Tibial nerve (tissue), 4 donors: ENCODE data around the gene IL20RA. TPM values are rescaled to one million over a fixed set of nuclear protein-coding genes. Genes with fewer than 3 reads are reported as not detected.

Source experiments
- DNase-seq, 2 donors: peaks; one replicate each; pipeline ENCODE4 v3.0.0-alpha.2; 2019; ENCODE audit warnings: low spot score in 2 of 2
- H3K27ac ChIP-seq, 4 donors: fragments of 200-600 bp; sonication (generic) in 3 of 4; one replicate each; pipeline ENCODE4 v1.5.1; 2017 to 2019; ENCODE audit warnings: mild to moderate bottlenecking in 1 of 4
- H3K27me3 ChIP-seq, 2 donors: fragments of 200-600 bp; sonication (generic) in 1 of 2; one replicate each; pipeline versions ENCODE4 v1.5.1 to v1.6.0; 2017 to 2019
- H3K36me3 ChIP-seq, 3 donors: fragments of 200-600 bp; sonication (generic); one replicate each; pipeline ENCODE4 v1.5.1; 2018 to 2019
- H3K4me1 ChIP-seq, 4 donors: fragments of 200-600 bp; sonication (generic) in 3 of 4; one replicate each; pipeline ENCODE4 v1.5.1; 2017 to 2019
- H3K4me3 ChIP-seq, 4 donors: fragments of 200-600 bp; sonication (generic) in 3 of 4; one replicate each; pipeline ENCODE4 v1.5.1; 2017 to 2019; ENCODE audit warnings: mild to moderate bottlenecking in 1 of 4, moderate library complexity in 1 of 4
- H3K9me3 ChIP-seq, 4 donors: fragments of 200-600 bp; sonication (generic) in 3 of 4; one replicate each; pipeline ENCODE4 v1.5.1; 2017 to 2019
- EP300 ChIP-seq, 2 donors: sonication (generic); formaldehyde crosslinking; IDR thresholded peaks; one replicate each; pipeline ENCODE4 v1.6.1; 2017; ENCODE audit warnings: antibody characterized with exemption in 2 of 2, mild to moderate bottlenecking in 1 of 2
- POLR2A ChIP-seq, 2 donors: fragments of 450-650 bp; IDR thresholded peaks; one replicate each; pipeline ENCODE4 v1.6.1; 2017; ENCODE audit warnings: antibody characterized with exemption in 2 of 2, mild to moderate bottlenecking in 2 of 2, moderate library complexity in 2 of 2
- WGBS, 2 donors: methylation state at CpG; one replicate each; pipeline ENCODE4 v1.1.5; 2018; 5-methylcytosine and 5-hydroxymethylcytosine counted together
- total RNA-seq, 4 donors: library from RNA; depleted of rRNA; stranded (reverse); fragments of >200 nt; gene quantifications; one replicate each; pipeline ENCODE4 v1.1.0, GENCODE V29; 2016
- TF ChIP-seq, protein P1 (sequence below), 5 experiments: fragments of 200-600 bp in 3 of 5; fragments of 450-650 bp in 2 of 5; sonication (generic) in 3 of 5; IDR thresholded peaks; one replicate each; pipeline ENCODE4 v1.5.1; 2016 to 2019; ENCODE audit warnings: antibody characterized with exemption in 5 of 5, mild to moderate bottlenecking in 3 of 5, moderate library complexity in 2 of 5

Gene IL20RA, protein sequence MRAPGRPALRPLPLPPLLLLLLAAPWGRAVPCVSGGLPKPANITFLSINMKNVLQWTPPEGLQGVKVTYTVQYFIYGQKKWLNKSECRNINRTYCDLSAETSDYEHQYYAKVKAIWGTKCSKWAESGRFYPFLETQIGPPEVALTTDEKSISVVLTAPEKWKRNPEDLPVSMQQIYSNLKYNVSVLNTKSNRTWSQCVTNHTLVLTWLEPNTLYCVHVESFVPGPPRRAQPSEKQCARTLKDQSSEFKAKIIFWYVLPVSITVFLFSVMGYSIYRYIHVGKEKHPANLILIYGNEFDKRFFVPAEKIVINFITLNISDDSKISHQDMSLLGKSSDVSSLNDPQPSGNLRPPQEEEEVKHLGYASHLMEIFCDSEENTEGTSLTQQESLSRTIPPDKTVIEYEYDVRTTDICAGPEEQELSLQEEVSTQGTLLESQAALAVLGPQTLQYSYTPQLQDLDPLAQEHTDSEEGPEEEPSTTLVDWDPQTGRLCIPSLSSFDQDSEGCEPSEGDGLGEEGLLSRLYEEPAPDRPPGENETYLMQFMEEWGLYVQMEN
- total RNA-seq: 1 to 10 TPM in 3 of 4 donors, under 1 TPM in 1; 0.60 to 6.3 (median 2.8) TPM

DNA sequence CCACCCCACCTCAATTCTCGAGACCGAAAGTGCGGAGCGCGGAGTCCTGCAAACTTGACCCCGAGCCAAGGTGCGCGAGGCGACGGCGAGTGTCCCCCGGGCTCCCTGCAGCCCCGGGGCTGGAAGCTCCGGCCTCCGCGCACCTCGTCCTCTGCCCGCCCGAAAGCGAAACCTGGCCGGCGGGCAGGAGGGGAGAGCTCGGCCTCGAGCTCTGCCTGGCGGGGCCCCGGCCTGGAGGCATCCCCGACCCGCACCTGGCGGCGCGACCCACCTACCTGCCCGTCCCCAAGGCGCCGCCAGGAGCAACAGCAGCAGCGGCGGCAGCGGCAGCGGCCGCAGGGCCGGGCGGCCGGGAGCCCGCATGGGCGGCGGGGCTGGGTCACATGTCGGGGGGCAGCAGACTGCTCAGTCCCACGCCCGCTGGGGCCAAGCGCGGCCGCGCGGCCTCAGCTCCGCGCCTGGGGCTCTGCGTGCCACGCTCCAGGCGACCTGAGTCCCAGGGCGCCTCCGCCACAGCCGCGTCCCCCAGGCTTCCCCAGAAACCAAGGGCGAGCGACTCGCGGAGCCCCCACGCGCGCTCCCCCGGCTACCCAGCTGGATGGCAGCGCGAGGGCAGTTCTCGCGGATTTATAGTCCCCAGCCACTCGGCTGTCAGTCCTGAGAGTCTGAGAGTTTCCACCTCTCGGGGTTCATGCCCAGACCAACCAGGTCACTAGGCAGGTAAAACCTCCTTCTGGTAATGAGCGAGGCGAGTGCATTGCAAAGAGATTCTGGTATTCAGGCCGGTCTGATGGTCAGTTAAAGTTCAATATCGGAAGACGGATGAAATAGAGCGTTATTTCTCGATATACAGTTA is at the start of gene IL20RA:
TSS of gene IL20RA (minus strand) at position 600 of the 856 bp plus-strand sequence. CDS start at position 363, 237 bp downstream.
- TF ChIP-seq, protein P1, sequence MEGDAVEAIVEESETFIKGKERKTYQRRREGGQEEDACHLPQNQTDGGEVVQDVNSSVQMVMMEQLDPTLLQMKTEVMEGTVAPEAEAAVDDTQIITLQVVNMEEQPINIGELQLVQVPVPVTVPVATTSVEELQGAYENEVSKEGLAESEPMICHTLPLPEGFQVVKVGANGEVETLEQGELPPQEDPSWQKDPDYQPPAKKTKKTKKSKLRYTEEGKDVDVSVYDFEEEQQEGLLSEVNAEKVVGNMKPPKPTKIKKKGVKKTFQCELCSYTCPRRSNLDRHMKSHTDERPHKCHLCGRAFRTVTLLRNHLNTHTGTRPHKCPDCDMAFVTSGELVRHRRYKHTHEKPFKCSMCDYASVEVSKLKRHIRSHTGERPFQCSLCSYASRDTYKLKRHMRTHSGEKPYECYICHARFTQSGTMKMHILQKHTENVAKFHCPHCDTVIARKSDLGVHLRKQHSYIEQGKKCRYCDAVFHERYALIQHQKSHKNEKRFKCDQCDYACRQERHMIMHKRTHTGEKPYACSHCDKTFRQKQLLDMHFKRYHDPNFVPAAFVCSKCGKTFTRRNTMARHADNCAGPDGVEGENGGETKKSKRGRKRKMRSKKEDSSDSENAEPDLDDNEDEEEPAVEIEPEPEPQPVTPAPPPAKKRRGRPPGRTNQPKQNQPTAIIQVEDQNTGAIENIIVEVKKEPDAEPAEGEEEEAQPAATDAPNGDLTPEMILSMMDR (IDR thresholded peaks at IDR 0.05): peak in 2 of 5 experiments; percentile 10 to 26
- no peak for TF ChIP-seq EP300 (IDR thresholded peaks at IDR 0.05)
- no peak for DNase-seq
- WGBS, 2 donors: 21 to 30% methylated on average over 25 to 67 of the region's 83 CpGs
- H3K9me3 ChIP-seq: no peaks in the 10 kb centered on the region
- no peaks in the 10 kb centered on the region for H3K36me3 ChIP-seq
- H3K4me1 ChIP-seq: peaks cover 0 to 9% (median 0%) of the 10 kb centered on the region in 4 donors
- peak within 1 kb of the TSS in 1 of 4 donors; percentile 70 for H3K27ac ChIP-seq
- peaks cover 0 to 32% of the 10 kb centered on the region in 2 donors for H3K27me3 ChIP-seq
- H3K4me3 ChIP-seq: peak within 1 kb of the TSS; percentile 56 to 88 (median 66)

DNA sequence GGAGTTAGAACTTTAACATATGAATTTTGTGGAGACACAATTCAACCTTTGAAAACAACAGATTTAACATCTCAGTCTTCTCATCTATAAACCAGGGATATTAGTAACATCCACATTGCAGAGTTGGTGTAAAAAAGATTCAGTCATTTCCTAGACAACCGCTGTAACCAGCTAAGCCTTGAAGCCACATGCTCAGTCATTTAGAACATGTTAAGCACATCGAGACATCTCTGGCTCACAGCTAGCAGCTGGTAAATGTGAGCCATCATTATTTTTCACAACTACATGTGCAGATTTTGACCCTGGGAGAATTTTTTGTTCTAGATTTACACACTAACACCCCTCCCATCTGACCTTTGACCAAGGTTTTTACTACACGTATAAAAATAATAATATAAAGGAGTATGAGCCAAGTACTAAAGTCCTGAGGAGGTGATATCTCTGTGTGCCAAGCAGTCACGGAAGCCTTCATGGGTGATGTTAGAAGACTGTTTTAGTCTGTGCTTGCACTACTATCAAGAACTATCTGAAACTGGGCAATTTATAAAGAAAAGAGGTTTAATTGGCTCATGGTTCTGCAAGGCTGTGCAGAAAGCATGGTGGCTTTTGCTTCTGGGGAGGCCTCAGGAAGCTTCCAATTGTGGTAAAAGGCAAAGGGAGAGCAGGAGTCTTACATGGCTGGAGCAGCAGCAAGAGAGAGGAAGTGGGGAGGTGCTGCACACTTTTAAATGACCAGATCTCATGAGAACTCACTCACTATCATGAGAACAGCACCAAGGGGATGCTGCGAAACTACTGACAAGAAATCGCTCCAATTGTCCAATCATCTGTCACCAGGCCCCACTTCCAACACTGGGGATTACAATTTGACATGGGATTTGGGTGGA is 48.7 kb upstream of the IL20RA start:
- Histone ChIP-seq H3K9me3 (no peaks in the 10 kb centered on the region), H3K36me3 (no peaks in the 10 kb centered on the region), H3K4me1 (peaks cover 0 to 9% (median 0%) of the 10 kb centered on the region in 4 donors), H3K27me3 (no peaks in the 10 kb centered on the region), H3K4me3 (no peak overlapping the region), H3K27ac (no peak overlapping the region)
- DNase-seq: no peak
- TF ChIP-seq POLR2A (IDR thresholded peaks at IDR 0.05) (no peak), EP300 (IDR thresholded peaks at IDR 0.05) (no peak)
- WGBS, 2 donors: 77 to 84% methylated on average over 6 of the region's 6 CpGs

DNA sequence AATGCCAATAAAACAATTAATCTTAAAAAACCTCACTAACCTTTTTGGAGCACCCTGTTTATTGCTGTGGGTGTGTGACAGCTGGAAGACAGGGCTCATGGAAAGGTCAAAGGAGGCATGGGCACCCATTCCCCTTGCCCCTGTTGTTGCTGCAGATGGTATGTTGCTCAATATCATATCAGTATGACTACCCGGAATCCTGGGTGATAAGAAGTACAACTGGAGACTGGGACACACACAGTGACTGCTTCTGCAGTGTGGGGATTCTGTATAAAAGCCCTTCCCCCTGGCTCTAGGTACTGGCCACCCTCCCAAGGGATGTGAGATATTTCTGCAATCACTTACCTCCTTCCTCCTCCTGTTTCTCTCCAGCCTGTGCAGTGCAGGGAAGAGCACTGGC is 47.3 kb upstream of the IL20RA start:
- Histone ChIP-seq H3K27me3 (no peaks in the 10 kb centered on the region), H3K9me3 (no peaks in the 10 kb centered on the region), H3K4me3 (no peak overlapping the region), H3K4me1 (peaks cover 0 to 9% (median 0%) of the 10 kb centered on the region in 4 donors), H3K27ac (no peak overlapping the region), H3K36me3 (no peaks in the 10 kb centered on the region)
- WGBS, 2 donors: 75 to 83% methylated on average over 1 of the region's 1 CpG
- DNase-seq: no peak
- TF ChIP-seq, protein P1 (IDR thresholded peaks at IDR 0.05): no peak
- TF ChIP-seq POLR2A (IDR thresholded peaks at IDR 0.05): no peak
- TF ChIP-seq EP300 (IDR thresholded peaks at IDR 0.05): no peak

DNA sequence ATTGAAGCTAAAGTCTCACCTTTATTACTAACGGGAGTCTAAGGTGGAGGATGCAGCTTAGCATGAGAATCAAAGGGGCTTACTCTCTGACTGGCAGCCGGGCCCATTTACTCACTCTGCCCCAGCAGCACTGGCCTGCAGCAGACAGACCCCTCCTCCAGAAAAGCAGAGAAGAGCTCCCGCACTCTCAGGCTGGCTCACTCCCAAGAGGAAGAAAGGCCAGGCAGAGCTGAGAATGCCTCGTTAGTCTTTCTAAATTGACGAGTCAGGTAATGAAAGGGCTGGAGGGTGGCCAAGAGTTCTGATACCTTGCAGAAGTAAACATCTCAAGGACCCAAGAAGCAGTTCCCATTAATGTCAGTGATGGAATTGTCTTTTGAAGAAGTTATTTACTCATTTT is 44.5 kb upstream of the IL20RA start:
- H3K9me3 ChIP-seq: no peaks in the 10 kb centered on the region
- H3K4me3 ChIP-seq: no peak overlapping the region
- H3K27me3 ChIP-seq: no peaks in the 10 kb centered on the region
- peaks cover 0 to 2% (median 0%) of the 10 kb centered on the region in 4 donors for H3K4me1 ChIP-seq
- H3K27ac ChIP-seq: no peak overlapping the region
- TF ChIP-seq EP300 (IDR thresholded peaks at IDR 0.05) (no peak), POLR2A (IDR thresholded peaks at IDR 0.05) (no peak)
- TF ChIP-seq, protein P1 (IDR thresholded peaks at IDR 0.05): no peak
- WGBS, 2 donors: 47 to 58% methylated on average over 5 of the region's 5 CpGs
- no peak for DNase-seq
- no peaks in the 10 kb centered on the region for H3K36me3 ChIP-seq

DNA sequence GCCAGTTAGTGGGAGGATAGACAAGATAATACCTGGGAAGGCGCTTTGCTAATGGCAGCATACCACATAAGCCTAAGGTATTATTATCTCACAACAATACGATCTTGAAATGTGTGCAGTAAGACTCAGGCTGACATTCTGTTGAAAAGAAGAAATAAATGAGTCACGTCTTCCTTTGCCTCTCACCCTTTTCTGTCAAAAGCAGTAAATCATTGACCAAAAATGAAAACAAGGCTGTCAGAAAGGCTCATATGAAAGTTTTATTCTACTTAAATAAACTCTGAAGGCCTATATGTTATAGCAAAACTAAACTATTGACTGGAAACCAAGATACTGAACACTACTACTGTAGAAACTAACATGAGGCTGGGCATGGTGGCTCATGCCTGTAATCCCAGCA is 43.1 kb upstream of the IL20RA start:
- no peak for TF ChIP-seq POLR2A (IDR thresholded peaks at IDR 0.05)
- no peak for TF ChIP-seq EP300 (IDR thresholded peaks at IDR 0.05)
- TF ChIP-seq, protein P1 (IDR thresholded peaks at IDR 0.05): no peak
- no peaks in the 10 kb centered on the region for H3K27me3 ChIP-seq
- H3K4me3 ChIP-seq: no peak overlapping the region
- 82 to 87% methylated on average over 3 of the region's 3 CpGs for WGBS, 2 donors
- H3K9me3 ChIP-seq: no peaks in the 10 kb centered on the region
- no peaks in the 10 kb centered on the region for H3K4me1 ChIP-seq
- no peak overlapping the region for H3K27ac ChIP-seq
- DNase-seq: no peak
- no peaks in the 10 kb centered on the region for H3K36me3 ChIP-seq
